GM19463 (cell line): Measurements from ENCODE around the gene FAM13A.
A peak's percentile ranks its signal among the peaks of the same experiment; 100 is the strongest.

Experiments
- ATAC-seq: cut with Tn5 transposase; IDR thresholded peaks from one replicate; pipeline ENCODE4 v1.9.1; 2021; ENCODE audit warnings: mild to moderate bottlenecking, moderate library complexity; ENCODE audit not compliant: unreplicated experiment

Gene FAM13A

GRCh38 chr4:88818631-88819470, 238.1 kb downstream of the FAM13A start:
- peak; percentile 24 for ATAC-seq

- ATAC-seq, result no peak
These were observed 239.2 kb downstream of the FAM13A start for GRCh38 chr4:88817740-88818139.

GRCh38 chr4:88816360-88816759, 240.6 kb downstream of the FAM13A start:
- ATAC-seq, result no peak

- ATAC-seq, result no peak
These were observed 242.9 kb downstream of the FAM13A start for GRCh38 chr4:88814043-88814617.

GRCh38 chr4:88813013-88813412, 244.0 kb downstream of the FAM13A start:
- no peak for ATAC-seq

- no peak for ATAC-seq
These were observed 244.6 kb downstream of the FAM13A start for GRCh38 chr4:88812420-88812819.

GRCh38 chr4:88811904-88812303, 245.1 kb downstream of the FAM13A start:
- no peak for ATAC-seq

GRCh38 chr4:88810325-88810724, 246.7 kb downstream of the FAM13A start:
- no peak for ATAC-seq

- ATAC-seq, result no peak
These were observed 247.3 kb downstream of the FAM13A start for GRCh38 chr4:88809576-88810219.

GRCh38 chr4:88809101-88809500, 247.9 kb downstream of the FAM13A start:
- no peak for ATAC-seq

GRCh38 chr4:88807499-88807898, 249.5 kb downstream of the FAM13A start:
- ATAC-seq, result no peak

- no peak for ATAC-seq
These were observed 252.8 kb downstream of the FAM13A start for GRCh38 chr4:88804234-88804633.

- ATAC-seq, result peak; percentile 73
These were observed 253.3 kb downstream of the FAM13A start for GRCh38 chr4:88803600-88804096.

GRCh38 chr4:88802585-88803286, 254.2 kb downstream of the FAM13A start:
- no peak for ATAC-seq

GRCh38 chr4:88802138-88802537, 254.8 kb downstream of the FAM13A start:
- no peak for ATAC-seq

- no peak for ATAC-seq
These were observed 257.1 kb downstream of the FAM13A start for GRCh38 chr4:88799900-88800299.

GRCh38 chr4:88797725-88798124, 259.3 kb downstream of the FAM13A start:
- no peak for ATAC-seq

GRCh38 chr4:88796545-88796944, 260.4 kb downstream of the FAM13A start:
- ATAC-seq, result no peak

GRCh38 chr4:88794952-88795351, 262.0 kb downstream of the FAM13A start:
- no peak for ATAC-seq

- no peak for ATAC-seq
These were observed 262.8 kb downstream of the FAM13A start for GRCh38 chr4:88794087-88794690.

GRCh38 chr4:88793475-88793874, 263.5 kb downstream of the FAM13A start:
- peak; percentile 46 for ATAC-seq
